VCaP (cell line): Measurements from ENCODE around the gene TMEM120B.
"Not testable (repeated sequence)": the region's sequence is repeated elsewhere in the genome, so short reads cannot be mapped to it uniquely, and the experiment has no call there.

Experiments
- H3K27ac ChIP-seq: fragments of 450-650 bp; 2 replicates; pipeline ENCODE4 v1.5.1; 2017
- TF ChIP-seq, protein P1 (sequence below): fragments of 450-650 bp; conservative IDR thresholded peaks from 2 replicates; pipeline ENCODE4 v1.5.1; 2017; ENCODE audit warnings: mild to moderate bottlenecking, moderate library complexity

The TMEM120B gene

DNA sequence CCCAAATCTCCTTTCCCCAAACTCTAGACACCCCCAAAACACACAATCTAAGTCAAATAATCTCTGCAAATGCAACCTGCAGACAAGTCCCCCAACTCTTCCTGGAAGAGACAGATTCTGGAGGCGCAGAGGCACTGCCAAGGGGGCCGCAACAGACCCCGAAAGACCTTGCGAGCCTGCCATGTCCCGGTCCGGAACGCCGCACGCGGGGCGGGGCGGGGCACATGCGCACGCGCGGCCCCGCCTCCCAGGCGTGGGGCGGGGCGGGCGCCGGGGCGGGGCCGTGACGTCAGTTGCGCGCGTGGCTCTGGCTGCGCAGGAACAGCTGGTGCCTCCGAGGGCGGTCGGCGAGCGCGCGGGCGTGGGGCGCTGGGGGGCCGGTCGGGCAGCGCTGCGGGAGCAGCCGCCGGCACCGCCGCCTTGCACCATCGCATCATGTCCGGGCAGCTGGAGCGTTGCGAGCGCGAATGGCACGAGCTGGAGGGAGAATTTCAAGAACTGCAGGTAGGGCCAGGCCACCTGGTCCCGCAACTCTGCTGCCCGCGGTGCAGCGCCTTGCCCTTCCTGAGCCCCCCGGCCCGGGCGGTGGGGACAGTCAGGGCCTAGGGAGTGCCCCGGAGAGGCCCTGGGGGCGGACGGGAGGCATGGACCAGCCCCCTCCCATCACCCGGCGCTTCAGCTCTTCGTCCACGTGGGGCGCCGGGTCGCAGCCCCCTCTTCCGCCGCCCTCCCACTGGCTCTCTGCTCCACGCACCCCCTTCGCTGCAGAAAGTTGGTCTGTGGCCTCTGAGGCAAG is at the start of gene TMEM120B:
Gene TMEM120B, plus strand, starts transcription at position 292 of the 796 bp plus-strand sequence. Its CDS starts 144 bp downstream, at position 436.
- TF ChIP-seq, protein P1, sequence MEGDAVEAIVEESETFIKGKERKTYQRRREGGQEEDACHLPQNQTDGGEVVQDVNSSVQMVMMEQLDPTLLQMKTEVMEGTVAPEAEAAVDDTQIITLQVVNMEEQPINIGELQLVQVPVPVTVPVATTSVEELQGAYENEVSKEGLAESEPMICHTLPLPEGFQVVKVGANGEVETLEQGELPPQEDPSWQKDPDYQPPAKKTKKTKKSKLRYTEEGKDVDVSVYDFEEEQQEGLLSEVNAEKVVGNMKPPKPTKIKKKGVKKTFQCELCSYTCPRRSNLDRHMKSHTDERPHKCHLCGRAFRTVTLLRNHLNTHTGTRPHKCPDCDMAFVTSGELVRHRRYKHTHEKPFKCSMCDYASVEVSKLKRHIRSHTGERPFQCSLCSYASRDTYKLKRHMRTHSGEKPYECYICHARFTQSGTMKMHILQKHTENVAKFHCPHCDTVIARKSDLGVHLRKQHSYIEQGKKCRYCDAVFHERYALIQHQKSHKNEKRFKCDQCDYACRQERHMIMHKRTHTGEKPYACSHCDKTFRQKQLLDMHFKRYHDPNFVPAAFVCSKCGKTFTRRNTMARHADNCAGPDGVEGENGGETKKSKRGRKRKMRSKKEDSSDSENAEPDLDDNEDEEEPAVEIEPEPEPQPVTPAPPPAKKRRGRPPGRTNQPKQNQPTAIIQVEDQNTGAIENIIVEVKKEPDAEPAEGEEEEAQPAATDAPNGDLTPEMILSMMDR = peak; percentile 27
- H3K27ac ChIP-seq = peak within 1 kb of the TSS; percentile 76

DNA sequence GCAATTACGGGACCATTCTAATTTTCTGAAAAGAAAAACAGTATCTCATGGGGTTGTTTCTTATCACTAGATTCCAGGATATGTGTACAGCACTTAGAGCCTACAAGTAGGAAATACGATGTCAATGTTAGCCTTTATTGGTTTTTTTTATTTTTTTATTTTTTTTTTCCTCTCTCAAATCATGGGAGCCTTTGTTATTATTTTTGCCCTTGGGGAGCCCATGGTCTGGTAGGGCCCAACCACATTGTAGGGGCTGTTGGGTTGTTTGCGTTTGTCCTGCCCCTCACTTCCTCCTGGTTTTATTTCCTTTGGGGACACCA is 49.0 kb upstream of the TMEM120B start:
- TF ChIP-seq, protein P1 = no peak
- H3K27ac ChIP-seq = no peak overlapping the region

DNA sequence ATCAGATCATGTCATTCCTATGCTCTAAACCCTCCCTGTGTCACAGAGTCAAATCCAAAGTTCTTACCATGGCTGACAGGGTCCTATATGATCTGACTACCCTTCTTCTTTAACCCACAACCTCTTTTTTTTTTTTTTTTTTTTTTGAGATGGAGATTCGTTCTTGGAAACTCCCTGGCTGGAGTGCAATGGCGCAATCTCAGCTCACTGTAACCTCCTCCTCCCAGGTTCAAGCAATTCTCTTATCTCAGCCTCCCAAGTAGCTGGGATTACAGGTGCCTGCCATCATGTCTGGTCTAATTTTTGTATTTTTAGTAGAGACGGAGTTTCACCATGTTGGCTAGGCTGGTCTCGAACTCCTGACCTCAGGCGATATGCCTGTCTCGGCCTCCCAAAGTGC is 45.7 kb upstream of the TMEM120B start:
- H3K27ac ChIP-seq = not testable (repeated sequence)

DNA sequence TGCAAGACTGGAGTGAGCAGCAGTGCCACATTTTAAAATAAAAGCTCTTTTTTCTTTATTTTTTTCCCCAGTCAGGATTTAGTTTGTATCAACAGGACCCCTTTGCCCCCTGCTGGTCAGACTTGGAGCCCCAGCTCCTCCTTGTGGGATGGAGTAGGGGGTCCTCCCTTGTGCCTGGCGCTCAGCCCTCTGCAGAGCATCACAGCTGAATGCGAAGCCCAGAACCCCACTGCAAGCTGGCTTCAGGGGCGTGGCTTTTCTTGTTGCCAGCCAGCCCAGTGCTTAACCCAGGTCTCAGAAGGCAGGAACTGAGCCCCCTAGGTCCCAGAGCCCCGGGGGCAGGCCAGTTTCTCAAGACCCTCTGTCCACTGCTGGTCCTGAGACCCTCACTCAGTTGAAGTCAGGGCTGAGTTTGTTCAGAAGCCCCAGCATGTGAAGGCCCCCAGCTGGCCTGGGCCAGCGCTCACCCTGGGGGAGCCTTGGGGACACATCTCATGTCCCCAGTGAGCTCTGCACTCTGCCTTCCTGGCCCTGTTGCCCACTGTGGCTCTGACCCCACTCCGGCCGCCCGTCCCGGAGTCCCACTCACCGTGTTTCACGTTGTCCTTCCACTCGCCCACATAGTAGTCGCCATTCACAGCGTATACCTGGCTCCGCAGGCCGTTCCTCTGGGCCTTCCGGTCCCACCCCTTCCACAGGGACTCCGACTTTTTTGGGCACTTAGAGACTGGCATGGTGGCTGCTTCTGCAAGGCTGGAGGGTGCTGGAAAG is 43.6 kb upstream of the TMEM120B start:
- no peak overlapping the region for H3K27ac ChIP-seq
- TF ChIP-seq, protein P1 = peak; percentile 73

DNA sequence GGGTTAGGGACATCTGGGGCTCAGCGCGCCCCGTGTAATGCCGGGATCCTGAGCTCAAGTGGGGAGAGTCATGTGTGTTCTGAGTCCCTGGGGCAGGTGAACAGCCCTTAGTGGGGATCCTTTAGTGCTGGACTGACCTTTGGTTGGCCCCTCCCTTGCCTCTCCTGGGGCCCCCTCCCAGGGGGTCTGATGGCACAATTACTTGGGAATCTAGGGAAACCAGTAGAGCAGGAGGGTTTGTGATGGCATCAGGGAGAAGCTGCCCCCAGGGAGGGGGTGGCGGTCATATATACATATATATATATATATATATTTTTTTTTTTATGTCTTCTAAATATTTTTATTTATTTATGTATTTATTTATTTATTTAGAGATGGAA is 43.0 kb upstream of the TMEM120B start, which contains the start of gene MORN3:
Gene MORN3, minus strand, starts transcription at position 134 of the 380 bp plus-strand sequence. CDS start 171 bp downstream, outside the sequence.
- H3K27ac ChIP-seq = no peak within 1 kb of the TSS
- TF ChIP-seq, protein P1 = no peak

DNA sequence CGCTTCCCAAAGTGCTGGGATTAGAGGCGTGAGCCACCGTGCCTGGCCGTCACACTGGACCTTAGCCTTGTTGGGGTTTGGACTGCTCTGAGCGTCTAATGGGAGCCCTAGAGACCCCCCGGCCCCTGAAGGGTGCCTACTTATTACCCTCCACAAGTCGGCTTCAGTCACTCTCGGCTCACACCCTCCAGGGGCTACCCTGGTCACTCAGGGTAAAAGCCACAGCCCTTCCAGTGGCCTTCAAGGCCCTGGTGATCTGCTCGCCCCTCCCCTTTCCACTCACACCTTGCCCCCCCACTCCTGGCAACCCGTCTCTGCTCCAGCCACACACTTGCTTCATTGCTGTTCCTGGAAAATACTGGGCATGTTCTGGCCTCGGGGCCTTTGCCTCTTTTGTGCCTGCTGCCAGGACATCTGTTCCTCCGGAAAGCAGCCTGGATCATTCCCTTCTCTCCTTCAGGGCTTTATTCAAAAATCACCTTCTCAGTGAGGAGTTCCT is 39.5 kb upstream of the TMEM120B start:
- peak overlapping the region; percentile 79 for H3K27ac ChIP-seq

DNA sequence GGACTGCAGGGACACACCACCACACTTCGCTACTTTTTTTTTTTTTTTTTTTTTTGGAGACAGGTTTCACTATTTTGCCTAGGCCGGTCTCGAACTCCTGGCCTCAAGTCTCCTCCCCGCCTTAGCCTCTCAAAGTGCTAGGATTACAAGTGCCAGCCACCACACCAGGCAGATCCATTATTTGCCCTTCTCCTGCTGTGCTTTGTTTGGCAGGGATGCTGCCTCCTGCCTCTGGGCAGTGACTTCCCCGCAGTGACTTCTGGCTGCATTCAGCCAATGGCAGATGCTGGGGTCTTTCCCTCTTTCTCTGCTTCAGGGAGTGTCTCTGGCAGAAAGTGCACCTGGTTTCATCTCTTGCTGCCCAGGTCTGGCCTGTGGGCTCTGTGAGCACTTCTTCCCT is 36.4 kb upstream of the TMEM120B start:
- H3K27ac ChIP-seq = no peak overlapping the region
- TF ChIP-seq, protein P1 = no peak

More for the DNA sequence above, 39.5 kb upstream of the TMEM120B start:
- TF ChIP-seq, protein P1 = no peak

DNA sequence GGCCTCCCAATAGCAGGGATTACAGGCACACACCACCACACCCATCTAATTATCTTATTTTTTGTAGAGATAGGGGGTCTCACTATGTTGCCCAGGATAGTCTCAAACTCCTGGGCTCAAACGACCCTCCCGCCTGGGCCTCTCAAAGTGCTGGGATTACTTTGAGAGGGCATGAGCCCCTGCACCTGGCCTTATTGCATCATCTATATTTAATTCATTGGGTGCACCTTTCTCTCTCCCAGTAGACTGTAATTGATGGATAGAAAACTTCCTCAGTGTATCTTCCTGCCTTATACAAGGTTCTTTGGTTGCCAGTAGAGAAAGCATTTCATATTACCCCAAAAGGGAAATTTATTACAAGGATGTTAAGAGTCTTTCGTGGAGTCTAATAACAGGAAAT is 34.2 kb upstream of the TMEM120B start:
- TF ChIP-seq, protein P1 = no peak
- H3K27ac ChIP-seq = peak overlapping the region; percentile 15
